ENCODE data around the gene SLC38A9. TPM values are rescaled to one million over a fixed set of nuclear protein-coding genes. Genes with fewer than 3 reads are reported as not detected.

Gene SLC38A9
- total and polyA plus RNA-seq, 2 donors (not counting 1 experiment from before 2014, with no cell fraction given): 18.1 to 49.7 TPM

DNA sequence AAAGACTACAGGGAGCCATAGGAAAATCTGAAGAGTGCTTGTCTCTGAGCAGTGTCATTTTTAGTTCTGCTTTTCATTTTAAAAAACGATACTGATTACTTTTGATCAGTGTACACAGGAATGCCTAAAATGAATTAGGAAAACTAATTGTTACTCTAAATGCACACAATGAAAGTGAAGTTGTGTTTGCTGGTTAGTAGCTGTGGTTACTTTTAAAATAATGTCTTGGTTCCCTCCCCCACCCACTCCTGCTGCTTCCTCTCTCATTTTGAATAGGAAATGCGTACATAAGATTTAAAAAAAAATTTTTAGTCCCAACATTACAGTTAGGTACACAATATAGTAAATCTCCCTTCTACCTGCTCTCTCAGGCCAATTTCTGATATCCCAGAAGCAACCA is 129.9 kb downstream of the SLC38A9 start:
- no peaks in the 10 kb centered on the region for H3K79me2 ChIP-seq (ENCODE audit: control insufficient read depth, insufficient read depth, low read length)
- no peak overlapping the region for H3K27ac ChIP-seq (ENCODE audit: insufficient read depth, low read length)
- no peaks in the 10 kb centered on the region for H3K27me3 ChIP-seq (ENCODE audit: control insufficient read depth, insufficient read depth, low read length)
- no peak for TF ChIP-seq EZH2 (IDR thresholded peaks at IDR 0.05; ENCODE audit: low read length, missing control alignments)
- TF ChIP-seq, protein P1, sequence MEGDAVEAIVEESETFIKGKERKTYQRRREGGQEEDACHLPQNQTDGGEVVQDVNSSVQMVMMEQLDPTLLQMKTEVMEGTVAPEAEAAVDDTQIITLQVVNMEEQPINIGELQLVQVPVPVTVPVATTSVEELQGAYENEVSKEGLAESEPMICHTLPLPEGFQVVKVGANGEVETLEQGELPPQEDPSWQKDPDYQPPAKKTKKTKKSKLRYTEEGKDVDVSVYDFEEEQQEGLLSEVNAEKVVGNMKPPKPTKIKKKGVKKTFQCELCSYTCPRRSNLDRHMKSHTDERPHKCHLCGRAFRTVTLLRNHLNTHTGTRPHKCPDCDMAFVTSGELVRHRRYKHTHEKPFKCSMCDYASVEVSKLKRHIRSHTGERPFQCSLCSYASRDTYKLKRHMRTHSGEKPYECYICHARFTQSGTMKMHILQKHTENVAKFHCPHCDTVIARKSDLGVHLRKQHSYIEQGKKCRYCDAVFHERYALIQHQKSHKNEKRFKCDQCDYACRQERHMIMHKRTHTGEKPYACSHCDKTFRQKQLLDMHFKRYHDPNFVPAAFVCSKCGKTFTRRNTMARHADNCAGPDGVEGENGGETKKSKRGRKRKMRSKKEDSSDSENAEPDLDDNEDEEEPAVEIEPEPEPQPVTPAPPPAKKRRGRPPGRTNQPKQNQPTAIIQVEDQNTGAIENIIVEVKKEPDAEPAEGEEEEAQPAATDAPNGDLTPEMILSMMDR (conservative IDR thresholded peaks at IDR 0.05 in 1 of 2, IDR thresholded peaks at IDR 0.05 in 1 of 2; ENCODE audit: low read depth in 1 of 2, low read length in 2 of 2): no peak
- H3K36me3 ChIP-seq (ENCODE audit: control insufficient read depth, insufficient read depth, low read length): no peaks in the 10 kb centered on the region
- H4K20me1 ChIP-seq (ENCODE audit: control insufficient read depth, extremely low read depth, insufficient read depth, low read length): no peaks in the 10 kb centered on the region
- no peaks in the 10 kb centered on the region for H3K9me3 ChIP-seq (ENCODE audit: control insufficient read depth, insufficient read depth, low read depth, low read length)
- H3K4me1 ChIP-seq (ENCODE audit: control insufficient read depth, extremely low read depth, insufficient read depth, low read length): no peaks in the 10 kb centered on the region
- no peak overlapping the region for H3K9ac ChIP-seq (ENCODE audit: insufficient read depth, low read length)
- DNase-seq (ENCODE audit: low read depth in 2 of 2): no peak
- H3K4me2 ChIP-seq (ENCODE audit: extremely low read depth, insufficient read depth, low read length): no peak overlapping the region
- no peak overlapping the region for H2AFZ ChIP-seq (ENCODE audit: low read length)
- no peak overlapping the region for H3K4me3 ChIP-seq (replicated peaks in 1 of 4; ENCODE audit: control extremely low read depth in 1 of 4, insufficient read depth in 1 of 4, low read depth in 3 of 4, low read length in 4 of 4)

DNA sequence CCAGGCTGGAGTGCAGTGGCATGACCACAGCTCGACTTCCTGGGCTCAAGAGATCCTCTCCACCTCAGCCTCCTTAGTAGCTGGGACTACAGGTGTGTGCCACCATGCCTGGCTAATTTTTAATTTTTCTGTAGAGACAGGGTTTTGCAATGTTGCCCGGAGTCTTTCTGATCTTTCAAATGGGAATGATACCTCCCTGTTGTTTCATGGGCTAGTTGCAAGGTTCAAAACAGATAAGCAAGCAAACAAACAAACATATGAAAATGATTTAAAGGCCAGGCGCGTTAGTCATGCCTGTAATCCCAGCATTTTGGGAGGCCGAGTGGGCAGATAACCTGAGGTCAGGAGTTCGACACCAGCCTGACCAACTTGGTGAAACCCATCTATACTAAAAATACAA is 132.1 kb downstream of the SLC38A9 start:
- Histone ChIP-seq H3K4me3 (replicated peaks in 1 of 4; ENCODE audit: control extremely low read depth in 1 of 4, insufficient read depth in 1 of 4, low read depth in 3 of 4, low read length in 4 of 4) (no peak overlapping the region), H3K4me1 (ENCODE audit: control insufficient read depth, extremely low read depth, insufficient read depth, low read length) (no peaks in the 10 kb centered on the region), H3K9ac (ENCODE audit: insufficient read depth, low read length) (no peak overlapping the region), H3K9me3 (ENCODE audit: control insufficient read depth, insufficient read depth, low read depth, low read length) (no peaks in the 10 kb centered on the region), H4K20me1 (ENCODE audit: control insufficient read depth, extremely low read depth, insufficient read depth, low read length) (no peaks in the 10 kb centered on the region), H3K4me2 (ENCODE audit: extremely low read depth, insufficient read depth, low read length) (no peak overlapping the region), H3K27ac (ENCODE audit: insufficient read depth, low read length) (no peak overlapping the region), H3K79me2 (ENCODE audit: control insufficient read depth, insufficient read depth, low read length) (no peaks in the 10 kb centered on the region), H3K27me3 (ENCODE audit: control insufficient read depth, insufficient read depth, low read length) (no peaks in the 10 kb centered on the region), H2AFZ (ENCODE audit: low read length) (no peak overlapping the region), H3K36me3 (ENCODE audit: control insufficient read depth, insufficient read depth, low read length) (no peaks in the 10 kb centered on the region)
- TF ChIP-seq, protein P1 (conservative IDR thresholded peaks at IDR 0.05 in 1 of 2, IDR thresholded peaks at IDR 0.05 in 1 of 2; ENCODE audit: low read depth in 1 of 2, low read length in 2 of 2): no peak
- no peak for TF ChIP-seq EZH2 (IDR thresholded peaks at IDR 0.05; ENCODE audit: low read length, missing control alignments)
- DNase-seq (ENCODE audit: low read depth in 2 of 2): no peak

DNA sequence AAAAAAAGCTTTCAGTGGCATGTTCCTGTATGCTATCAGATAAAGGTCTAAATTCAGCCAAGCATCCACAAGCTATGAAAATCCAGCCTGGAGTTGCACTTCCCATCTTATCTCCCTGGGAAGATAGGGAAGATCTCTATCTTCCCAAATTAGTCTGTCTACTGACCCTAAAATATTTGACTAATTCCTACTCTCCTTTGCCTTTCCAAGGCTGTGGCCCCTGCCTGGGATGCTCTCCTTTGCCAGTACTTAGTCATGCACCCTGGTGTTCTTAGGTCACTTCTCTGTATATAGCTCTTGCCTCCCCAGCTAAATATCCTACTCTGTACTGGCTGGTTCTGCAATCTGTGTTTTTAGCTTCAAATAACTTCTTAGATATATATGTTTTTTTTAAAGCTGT is 133.4 kb downstream of the SLC38A9 start:
- no peaks in the 10 kb centered on the region for H3K36me3 ChIP-seq (ENCODE audit: control insufficient read depth, insufficient read depth, low read length)
- H3K27me3 ChIP-seq (ENCODE audit: control insufficient read depth, insufficient read depth, low read length): no peaks in the 10 kb centered on the region
- H3K4me1 ChIP-seq (ENCODE audit: control insufficient read depth, extremely low read depth, insufficient read depth, low read length): no peaks in the 10 kb centered on the region
- peak; percentile 42 to 78 for DNase-seq (ENCODE audit: low read depth in 2 of 2)
- no peak overlapping the region for H3K9ac ChIP-seq (ENCODE audit: insufficient read depth, low read length)
- no peak overlapping the region for H3K4me3 ChIP-seq (replicated peaks in 1 of 4; ENCODE audit: control extremely low read depth in 1 of 4, insufficient read depth in 1 of 4, low read depth in 3 of 4, low read length in 4 of 4)
- H3K79me2 ChIP-seq (ENCODE audit: control insufficient read depth, insufficient read depth, low read length): no peaks in the 10 kb centered on the region
- H3K27ac ChIP-seq (ENCODE audit: insufficient read depth, low read length): no peak overlapping the region
- H3K9me3 ChIP-seq (ENCODE audit: control insufficient read depth, insufficient read depth, low read depth, low read length): no peaks in the 10 kb centered on the region
- H4K20me1 ChIP-seq (ENCODE audit: control insufficient read depth, extremely low read depth, insufficient read depth, low read length): no peaks in the 10 kb centered on the region
- no peak overlapping the region for H3K4me2 ChIP-seq (ENCODE audit: extremely low read depth, insufficient read depth, low read length)
- H2AFZ ChIP-seq (ENCODE audit: low read length): no peak overlapping the region
- TF ChIP-seq EZH2 (IDR thresholded peaks at IDR 0.05; ENCODE audit: low read length, missing control alignments): no peak
- TF ChIP-seq, protein P1 (conservative IDR thresholded peaks at IDR 0.05 in 1 of 2, IDR thresholded peaks at IDR 0.05 in 1 of 2; ENCODE audit: low read depth in 1 of 2, low read length in 2 of 2): no peak
